ENCODE data around the gene SNX18. TPM values are rescaled to one million over a fixed set of nuclear protein-coding genes. Genes with fewer than 3 reads are reported as not detected.

SNX18 gene
- total and polyA plus RNA-seq, 2 experiments from 2014 or later: 4.7 to 33.0 TPM

GRCh38 chr5:54552446-54552845, 34.9 kb downstream of the SNX18 start:
- no peaks in the 10 kb centered on the region for H3K36me3 Mint-ChIP-seq (ENCODE audit: low read depth)
- no peak overlapping the region for H3K4me3 Mint-ChIP-seq
- no peak overlapping the region for H2AFZ ChIP-seq
- H3K27me3 ChIP-seq (ENCODE audit: insufficient read depth): no peaks in the 10 kb centered on the region
- no peak overlapping the region for H3K4me2 ChIP-seq
- ATAC-seq (no peak), DNase-seq (ENCODE audit: low spot score) (no peak)
- no peaks in the 10 kb centered on the region for H3K36me3 ChIP-seq (ENCODE audit: insufficient read depth)
- no peaks in the 10 kb centered on the region for H3K79me2 ChIP-seq (replicated peaks; ENCODE audit: insufficient read depth)
- H3K4me3 ChIP-seq: no peak overlapping the region
- H3K9me3 Mint-ChIP-seq: no peaks in the 10 kb centered on the region
- no peak overlapping the region for H3K27ac ChIP-seq (ENCODE audit: low read depth)
- no peak for TF ChIP-seq STAT1 (IDR thresholded peaks at IDR 0.05; ENCODE audit: unreplicated experiment)
- TF ChIP-seq, protein P1, sequence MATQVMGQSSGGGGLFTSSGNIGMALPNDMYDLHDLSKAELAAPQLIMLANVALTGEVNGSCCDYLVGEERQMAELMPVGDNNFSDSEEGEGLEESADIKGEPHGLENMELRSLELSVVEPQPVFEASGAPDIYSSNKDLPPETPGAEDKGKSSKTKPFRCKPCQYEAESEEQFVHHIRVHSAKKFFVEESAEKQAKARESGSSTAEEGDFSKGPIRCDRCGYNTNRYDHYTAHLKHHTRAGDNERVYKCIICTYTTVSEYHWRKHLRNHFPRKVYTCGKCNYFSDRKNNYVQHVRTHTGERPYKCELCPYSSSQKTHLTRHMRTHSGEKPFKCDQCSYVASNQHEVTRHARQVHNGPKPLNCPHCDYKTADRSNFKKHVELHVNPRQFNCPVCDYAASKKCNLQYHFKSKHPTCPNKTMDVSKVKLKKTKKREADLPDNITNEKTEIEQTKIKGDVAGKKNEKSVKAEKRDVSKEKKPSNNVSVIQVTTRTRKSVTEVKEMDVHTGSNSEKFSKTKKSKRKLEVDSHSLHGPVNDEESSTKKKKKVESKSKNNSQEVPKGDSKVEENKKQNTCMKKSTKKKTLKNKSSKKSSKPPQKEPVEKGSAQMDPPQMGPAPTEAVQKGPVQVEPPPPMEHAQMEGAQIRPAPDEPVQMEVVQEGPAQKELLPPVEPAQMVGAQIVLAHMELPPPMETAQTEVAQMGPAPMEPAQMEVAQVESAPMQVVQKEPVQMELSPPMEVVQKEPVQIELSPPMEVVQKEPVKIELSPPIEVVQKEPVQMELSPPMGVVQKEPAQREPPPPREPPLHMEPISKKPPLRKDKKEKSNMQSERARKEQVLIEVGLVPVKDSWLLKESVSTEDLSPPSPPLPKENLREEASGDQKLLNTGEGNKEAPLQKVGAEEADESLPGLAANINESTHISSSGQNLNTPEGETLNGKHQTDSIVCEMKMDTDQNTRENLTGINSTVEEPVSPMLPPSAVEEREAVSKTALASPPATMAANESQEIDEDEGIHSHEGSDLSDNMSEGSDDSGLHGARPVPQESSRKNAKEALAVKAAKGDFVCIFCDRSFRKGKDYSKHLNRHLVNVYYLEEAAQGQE (IDR thresholded peaks at IDR 0.05; ENCODE audit: unreplicated experiment): no peak
- no peak overlapping the region for H3K27ac Mint-ChIP-seq
- no peaks in the 10 kb centered on the region for H3K4me1 Mint-ChIP-seq
- H3K9me2 ChIP-seq (ENCODE audit: insufficient read depth): no peaks in the 10 kb centered on the region
- no peaks in the 10 kb centered on the region for H3F3A ChIP-seq (replicated peaks; ENCODE audit: low read depth)
- H4K20me1 ChIP-seq (replicated peaks; ENCODE audit: insufficient read depth): no peaks in the 10 kb centered on the region
- peaks cover 2% of the 10 kb centered on the region for H3K27me3 Mint-ChIP-seq (ENCODE audit: insufficient read depth, low read depth, poor library complexity)
- H3K4me1 ChIP-seq (ENCODE audit: insufficient read depth): no peaks in the 10 kb centered on the region

- Histone ChIP-seq H3K27me3 (ENCODE audit: insufficient read depth) (no peaks in the 10 kb centered on the region), H3F3A (replicated peaks; ENCODE audit: low read depth) (no peaks in the 10 kb centered on the region), H4K20me1 (replicated peaks; ENCODE audit: insufficient read depth) (no peaks in the 10 kb centered on the region), H3K36me3 (ENCODE audit: insufficient read depth) (no peaks in the 10 kb centered on the region), H3K9me2 (ENCODE audit: insufficient read depth) (no peaks in the 10 kb centered on the region), H3K4me1 (ENCODE audit: insufficient read depth) (no peaks in the 10 kb centered on the region), H3K4me3 (no peak overlapping the region), H3K27ac (ENCODE audit: low read depth) (no peak overlapping the region), H3K79me2 (replicated peaks; ENCODE audit: insufficient read depth) (no peaks in the 10 kb centered on the region), H2AFZ (no peak overlapping the region), H3K4me2 (no peak overlapping the region)
- DNase-seq (ENCODE audit: low spot score) (no peak), ATAC-seq (no peak)
- Mint-ChIP-seq H3K36me3 (ENCODE audit: low read depth) (no peaks in the 10 kb centered on the region), H3K4me3 (no peak overlapping the region), H3K27me3 (ENCODE audit: insufficient read depth, low read depth, poor library complexity) (peaks cover 2% of the 10 kb centered on the region), H3K9me3 (no peaks in the 10 kb centered on the region), H3K4me1 (no peaks in the 10 kb centered on the region), H3K27ac (no peak overlapping the region)
- TF ChIP-seq, protein P1 (IDR thresholded peaks at IDR 0.05; ENCODE audit: unreplicated experiment): no peak
- TF ChIP-seq JUNB (IDR thresholded peaks at IDR 0.05; ENCODE audit: unreplicated experiment): no peak
- TF ChIP-seq ZNF114 (CRISPR knock-in tag; IDR thresholded peaks at IDR 0.05): no peak
- no peak for TF ChIP-seq NANOG (IDR thresholded peaks at IDR 0.05; ENCODE audit: borderline replicate concordance)
- TF ChIP-seq ETS1 (IDR thresholded peaks at IDR 0.05): no peak
- TF ChIP-seq ZNF331 (CRISPR knock-in tag; IDR thresholded peaks at IDR 0.05; ENCODE audit: low read depth): no peak
- no peak for TF ChIP-seq CREB1 (CRISPR knock-in tag; IDR thresholded peaks at IDR 0.05; ENCODE audit: low read depth)
Measured at GRCh38 chr5:54553659-54554207, 36.2 kb downstream of the SNX18 start.

All from GM23338 (cell line).